Measurements from ENCODE around the gene C15orf39. TPM values are rescaled to one million over a fixed set of nuclear protein-coding genes. Genes with fewer than 3 reads are reported as not detected.

Gene C15orf39
- total and polyA plus RNA-seq, 7 donors: 4.9 to 20.2 (median 9.5) TPM

DNA sequence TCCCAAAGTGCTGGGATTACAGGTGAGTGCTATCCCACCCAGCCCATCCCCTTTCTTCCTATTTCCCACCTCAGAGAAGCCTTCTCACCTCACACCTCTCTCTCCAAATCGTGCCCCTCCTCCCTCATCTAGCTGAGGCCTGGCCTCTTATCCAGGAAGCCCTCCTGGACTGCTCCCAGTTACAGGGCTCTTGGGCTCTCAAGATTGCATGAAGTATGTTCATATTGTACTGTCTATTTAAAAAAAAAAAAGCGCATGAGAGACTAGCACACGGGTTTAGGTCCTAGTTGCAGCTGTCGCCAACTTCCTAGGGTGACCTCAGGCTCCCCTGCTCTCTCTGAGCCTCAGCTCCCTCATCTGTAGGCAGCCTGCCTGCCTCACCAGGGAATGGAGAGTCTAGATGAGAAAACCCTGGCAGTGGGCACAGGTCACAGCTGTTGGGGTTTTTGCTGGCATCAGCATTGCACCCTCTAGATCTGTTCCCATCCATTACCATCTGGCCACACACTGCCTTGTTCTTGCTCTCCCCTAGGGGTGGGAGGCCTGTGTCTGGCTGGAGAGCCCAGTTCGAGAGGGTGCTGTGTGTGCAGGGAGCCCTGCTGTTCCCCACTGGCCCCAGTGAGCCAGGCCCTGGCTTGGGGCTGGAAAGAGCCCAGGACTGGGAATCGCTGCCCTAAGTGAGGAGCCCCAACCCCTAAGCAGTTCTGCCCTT lies 24.2 kb upstream of the C15orf39 start:
- 64 to 73% methylated on average over 6 of the region's 6 CpGs for WGBS, 2 donors
- DNase-seq: peak; percentile 60
- H3K27ac ChIP-seq: peak overlapping the region; percentile 55 to 83 (median 76)
- H3K9me3 ChIP-seq: no peaks in the 10 kb centered on the region
- H3K36me3 ChIP-seq: no peaks in the 10 kb centered on the region
- H3K4me1 ChIP-seq: peaks cover 0 to 73% (median 69%) of the 10 kb centered on the region in 4 donors
- H3K27me3 ChIP-seq: no peaks in the 10 kb centered on the region
- peak overlapping the region in 1 of 4 donors; percentile 46 for H3K4me3 ChIP-seq
- intact Hi-C loops (cut with DNase I): loop anchor here (5.0 kb wide), 1 partner anchor 85 kb away; no protein-coding TSS in a partner anchor
- TF ChIP-seq EP300 (IDR thresholded peaks at IDR 0.05): no peak
- no peak for TF ChIP-seq POLR2AphosphoS5 (IDR thresholded peaks at IDR 0.05)
- TF ChIP-seq POLR2A (IDR thresholded peaks at IDR 0.05): no peak
- TF ChIP-seq, protein P1, sequence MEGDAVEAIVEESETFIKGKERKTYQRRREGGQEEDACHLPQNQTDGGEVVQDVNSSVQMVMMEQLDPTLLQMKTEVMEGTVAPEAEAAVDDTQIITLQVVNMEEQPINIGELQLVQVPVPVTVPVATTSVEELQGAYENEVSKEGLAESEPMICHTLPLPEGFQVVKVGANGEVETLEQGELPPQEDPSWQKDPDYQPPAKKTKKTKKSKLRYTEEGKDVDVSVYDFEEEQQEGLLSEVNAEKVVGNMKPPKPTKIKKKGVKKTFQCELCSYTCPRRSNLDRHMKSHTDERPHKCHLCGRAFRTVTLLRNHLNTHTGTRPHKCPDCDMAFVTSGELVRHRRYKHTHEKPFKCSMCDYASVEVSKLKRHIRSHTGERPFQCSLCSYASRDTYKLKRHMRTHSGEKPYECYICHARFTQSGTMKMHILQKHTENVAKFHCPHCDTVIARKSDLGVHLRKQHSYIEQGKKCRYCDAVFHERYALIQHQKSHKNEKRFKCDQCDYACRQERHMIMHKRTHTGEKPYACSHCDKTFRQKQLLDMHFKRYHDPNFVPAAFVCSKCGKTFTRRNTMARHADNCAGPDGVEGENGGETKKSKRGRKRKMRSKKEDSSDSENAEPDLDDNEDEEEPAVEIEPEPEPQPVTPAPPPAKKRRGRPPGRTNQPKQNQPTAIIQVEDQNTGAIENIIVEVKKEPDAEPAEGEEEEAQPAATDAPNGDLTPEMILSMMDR (IDR thresholded peaks at IDR 0.05): no peak

DNA sequence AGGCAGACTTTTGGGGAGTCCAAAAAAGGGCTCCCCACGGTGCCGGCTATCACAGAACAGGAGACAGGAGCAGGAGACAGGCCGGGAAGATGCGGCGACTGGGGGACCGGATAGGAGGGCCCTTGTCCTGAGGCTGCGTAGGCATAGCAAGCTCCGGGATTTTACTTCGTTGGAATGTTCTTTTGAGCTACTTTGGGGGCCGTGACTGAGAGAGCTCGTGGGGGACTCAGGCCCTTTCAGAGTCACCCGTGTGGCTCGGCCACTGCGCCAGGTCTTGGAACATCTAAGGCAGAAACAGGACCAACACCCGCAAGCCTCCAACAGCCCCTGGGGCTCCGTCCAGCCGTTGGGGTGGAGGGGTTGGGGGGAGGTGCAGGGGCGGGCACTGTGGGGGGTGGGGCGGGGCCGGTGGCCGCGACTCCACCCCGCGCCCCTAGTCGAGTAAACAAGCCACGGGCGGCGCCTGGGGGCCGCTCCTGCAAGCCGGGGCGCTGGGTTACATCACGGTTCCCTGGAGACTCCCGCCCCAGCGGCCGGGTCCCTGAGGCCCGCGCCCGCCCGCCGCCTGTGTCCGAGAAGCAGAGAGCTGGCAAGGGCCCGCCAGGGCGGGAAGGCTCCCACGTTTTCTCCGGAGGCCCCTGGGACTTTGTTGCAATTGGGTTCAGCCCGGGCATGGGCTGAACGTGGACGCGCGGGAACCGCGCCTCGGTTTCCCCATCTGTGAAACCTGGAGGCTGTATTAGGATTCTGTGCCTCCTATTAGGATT lies 23.3 kb upstream of the C15orf39 start:
- no peaks in the 10 kb centered on the region for H3K36me3 ChIP-seq
- H3K4me1 ChIP-seq: peaks cover 0 to 78% (median 73%) of the 10 kb centered on the region in 4 donors
- H3K4me3 ChIP-seq: peak overlapping the region in 3 of 4 donors; percentile 33 to 46 (median 43)
- DNase-seq: peak; percentile 83
- intact Hi-C loops (cut with DNase I): loop anchor here (5.0 kb wide), 1 partner anchor 86 kb away; no protein-coding TSS in a partner anchor
- TF ChIP-seq POLR2AphosphoS5 (IDR thresholded peaks at IDR 0.05): peak in 2 of 4 donors; percentile 48 to 54
- TF ChIP-seq, protein P1 (IDR thresholded peaks at IDR 0.05): no peak
- peak in 1 of 2 donors; percentile 12 for TF ChIP-seq POLR2A (IDR thresholded peaks at IDR 0.05)
- no peak for TF ChIP-seq EP300 (IDR thresholded peaks at IDR 0.05)
- no peaks in the 10 kb centered on the region for H3K27me3 ChIP-seq
- peak overlapping the region; percentile 55 to 83 (median 76) for H3K27ac ChIP-seq
- WGBS, 2 donors: 15 to 18% methylated on average over 53 of the region's 53 CpGs
- no peaks in the 10 kb centered on the region for H3K9me3 ChIP-seq

DNA sequence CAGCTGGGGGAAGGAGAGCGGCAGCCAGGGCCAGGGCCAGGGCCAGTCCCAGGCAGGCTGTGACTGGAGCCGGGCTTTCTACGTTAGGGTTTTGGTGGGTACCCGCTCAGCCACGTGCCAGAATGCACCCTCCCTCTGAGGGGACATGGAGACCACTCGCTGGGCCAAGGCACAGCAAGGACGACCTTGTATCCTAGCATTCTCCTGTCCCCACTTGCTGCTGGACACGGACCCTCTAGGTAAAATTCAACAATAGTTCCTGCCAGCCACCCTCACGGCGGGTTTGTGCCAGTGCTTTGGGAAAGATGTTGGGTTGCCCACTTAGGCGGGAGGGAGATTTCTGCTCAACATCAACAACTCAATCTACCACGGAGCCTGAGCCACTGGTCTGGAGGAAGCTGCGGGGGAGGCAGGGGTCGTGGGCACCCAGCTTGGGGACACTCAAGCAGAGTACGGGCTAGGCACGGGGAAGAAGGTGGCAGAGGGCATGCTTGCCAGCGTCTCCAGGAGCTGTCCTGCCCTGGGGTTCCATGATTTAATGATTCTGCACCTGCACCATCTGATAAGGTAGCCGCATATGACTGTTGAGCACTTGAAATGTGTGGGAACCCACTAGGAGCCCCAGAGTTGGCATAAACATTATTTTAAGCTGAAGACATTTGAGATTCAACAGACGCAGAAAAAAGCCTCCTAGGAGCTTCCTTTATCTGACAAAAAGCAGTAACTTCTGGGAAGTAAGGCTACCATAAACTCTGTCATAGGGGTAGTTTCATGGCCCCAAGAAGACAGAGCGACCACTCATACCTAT lies 22.5 kb upstream of the C15orf39 start:
- TF ChIP-seq, protein P1 (IDR thresholded peaks at IDR 0.05): no peak
- no peak for TF ChIP-seq POLR2A (IDR thresholded peaks at IDR 0.05)
- peak in 2 of 4 donors; percentile 30 to 31 for TF ChIP-seq EP300 (IDR thresholded peaks at IDR 0.05)
- peak; percentile 25 to 82 (median 77) for TF ChIP-seq POLR2AphosphoS5 (IDR thresholded peaks at IDR 0.05)
- H3K4me3 ChIP-seq: peak overlapping the region in 3 of 4 donors; percentile 33 to 46 (median 43)
- no peaks in the 10 kb centered on the region for H3K9me3 ChIP-seq
- no peaks in the 10 kb centered on the region for H3K36me3 ChIP-seq
- no peak for DNase-seq
- no peaks in the 10 kb centered on the region for H3K27me3 ChIP-seq
- 40 to 59% methylated on average over 20 of the region's 20 CpGs for WGBS, 2 donors
- intact Hi-C loops (cut with DNase I): loop anchor here (5.0 kb wide), 1 partner anchor 87 kb away; no protein-coding TSS in a partner anchor
- peak overlapping the region; percentile 55 to 83 (median 76) for H3K27ac ChIP-seq
- peaks cover 0 to 78% (median 73%) of the 10 kb centered on the region in 4 donors for H3K4me1 ChIP-seq

DNA sequence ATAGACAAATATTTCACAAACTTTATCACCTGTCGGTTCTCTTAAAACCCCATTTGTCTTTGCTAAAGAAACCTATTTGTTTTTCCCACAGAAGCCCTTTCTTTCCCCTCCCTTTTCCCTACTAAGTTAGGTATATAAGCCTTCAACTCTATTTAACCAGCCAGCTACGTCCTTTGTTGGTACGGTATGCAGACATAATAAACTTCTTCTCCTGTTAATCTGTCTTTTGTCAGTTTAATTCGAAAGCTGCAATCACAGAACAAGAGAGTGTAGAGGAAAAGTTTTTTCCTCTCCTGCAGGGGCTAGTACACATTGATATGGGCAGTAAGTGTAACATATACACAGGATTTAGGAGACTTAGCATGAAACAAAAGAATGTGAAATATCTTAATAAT lies 21.9 kb upstream of the C15orf39 start:
- Histone ChIP-seq H3K9me3 (no peaks in the 10 kb centered on the region), H3K4me3 (no peak overlapping the region), H3K4me1 (peaks cover 0 to 78% (median 73%) of the 10 kb centered on the region in 4 donors), H3K36me3 (no peaks in the 10 kb centered on the region), H3K27ac (peak overlapping the region in 3 of 4 donors; percentile 72 to 83 (median 79)), H3K27me3 (no peaks in the 10 kb centered on the region)
- intact Hi-C loops (cut with DNase I): loop anchor here (5.0 kb wide), 1 partner anchor 87 kb away; no protein-coding TSS in a partner anchor
- DNase-seq: no peak
- peak in 2 of 4 donors; percentile 65 to 71 for TF ChIP-seq POLR2AphosphoS5 (IDR thresholded peaks at IDR 0.05)
- peak in 1 of 4 donors; percentile 44 for TF ChIP-seq EP300 (IDR thresholded peaks at IDR 0.05)
- TF ChIP-seq, protein P1 (IDR thresholded peaks at IDR 0.05): no peak
- no peak for TF ChIP-seq POLR2A (IDR thresholded peaks at IDR 0.05)
- 24 to 57% methylated on average over 4 of the region's 4 CpGs for WGBS, 2 donors
